Hematopoietic multipotent progenitor cell treated with erythropoietin and hydrocortisone succinate and interleukin-3 and kit ligand, for 8 days (in vitro differentiated cells): ENCODE measurements around the gene CDH15.
"Not testable (repeated sequence)": the region's sequence is repeated elsewhere in the genome, so short reads cannot be mapped to it uniquely, and the experiment has no call there.

Source experiments
- DNase-seq: peaks from one replicate; pipeline ENCODE4 v3.0.0-alpha.2; 2015

Gene CDH15

DNA sequence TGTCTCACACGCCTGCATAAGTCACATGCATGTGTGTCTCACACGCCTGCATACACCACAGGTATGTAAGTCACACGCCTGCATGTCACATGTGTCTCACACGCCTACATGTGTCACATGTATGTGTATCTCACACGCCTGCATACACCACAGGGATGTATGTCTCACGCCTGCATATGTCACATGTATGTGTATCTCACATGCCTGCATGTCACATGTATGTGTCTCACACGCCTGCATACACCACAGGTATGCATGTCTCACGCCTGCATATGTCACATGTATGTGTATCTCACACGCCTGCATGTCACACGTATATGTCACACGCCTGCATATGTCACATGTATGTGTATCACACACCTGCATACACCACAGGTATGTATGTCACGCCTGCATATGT, 13.8 kb upstream of the CDH15 start:
- no peak for DNase-seq

DNA sequence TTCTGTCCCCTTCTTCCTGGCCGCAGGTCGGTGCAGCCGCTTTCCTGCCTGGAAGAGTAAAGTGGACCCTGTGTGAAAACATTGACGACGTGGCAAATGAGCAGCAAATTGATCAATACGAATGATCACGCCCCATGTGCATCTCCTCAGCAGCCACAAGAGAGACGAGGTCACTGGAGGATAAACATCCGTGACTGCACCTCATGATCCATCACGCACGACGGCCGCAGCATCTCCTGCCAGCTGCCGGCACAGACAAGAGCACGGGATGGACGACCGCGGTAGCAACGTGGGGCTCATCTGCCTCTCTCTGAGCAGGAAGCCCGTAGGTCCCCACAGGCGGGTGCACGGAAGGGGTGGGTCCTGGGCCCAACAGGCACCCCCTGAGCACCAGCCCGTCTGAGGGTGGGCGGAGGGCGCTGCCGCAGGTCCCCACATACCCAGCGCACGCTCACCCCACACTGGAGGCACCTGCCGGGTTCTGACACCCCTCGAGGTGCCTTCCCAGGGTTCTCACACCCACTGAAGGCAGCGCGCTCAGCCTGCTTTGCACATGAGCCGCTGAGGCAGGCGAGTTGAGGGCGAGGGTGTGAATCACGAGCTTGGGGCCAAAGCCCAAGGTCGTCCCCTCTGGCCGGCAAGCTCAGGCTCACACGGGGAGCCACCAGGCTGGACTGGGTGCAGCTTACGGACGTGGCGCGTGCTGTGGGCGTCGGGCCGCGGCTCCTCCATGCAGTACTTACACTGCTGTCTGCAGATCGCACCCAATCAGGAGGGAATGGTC, 12.3 kb upstream of the CDH15 start:
- no peak for DNase-seq

DNA sequence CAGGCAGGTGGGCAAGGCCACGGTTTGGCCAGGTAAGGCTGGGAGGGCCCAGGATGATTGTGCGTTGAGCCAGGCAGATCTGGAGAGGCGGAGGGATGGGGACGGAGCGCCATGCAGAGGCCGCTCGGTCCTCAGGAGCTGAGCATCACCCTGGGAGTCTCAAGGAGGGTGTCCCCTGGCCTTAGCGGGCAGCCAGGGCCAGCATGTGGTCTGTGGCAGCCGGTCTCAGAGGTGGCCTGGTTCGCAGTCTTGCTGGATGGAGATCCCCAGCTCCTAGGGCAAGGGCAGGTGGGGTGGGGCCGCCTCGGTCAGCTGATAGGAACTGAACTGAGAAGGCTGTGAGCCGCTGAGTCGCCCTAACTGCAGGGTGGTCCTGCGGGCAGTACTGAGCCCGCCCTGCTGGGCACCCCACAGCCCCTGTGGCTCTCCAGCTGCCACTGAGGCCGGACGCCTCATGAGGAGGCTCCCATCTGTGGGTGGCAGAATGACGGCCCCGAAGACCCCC, 11.6 kb upstream of the CDH15 start:
- no peak for DNase-seq

- DNase-seq = no peak
These were observed 10.4 kb upstream of the CDH15 start for GRCh38 chr16:89160977-89161701.

DNA sequence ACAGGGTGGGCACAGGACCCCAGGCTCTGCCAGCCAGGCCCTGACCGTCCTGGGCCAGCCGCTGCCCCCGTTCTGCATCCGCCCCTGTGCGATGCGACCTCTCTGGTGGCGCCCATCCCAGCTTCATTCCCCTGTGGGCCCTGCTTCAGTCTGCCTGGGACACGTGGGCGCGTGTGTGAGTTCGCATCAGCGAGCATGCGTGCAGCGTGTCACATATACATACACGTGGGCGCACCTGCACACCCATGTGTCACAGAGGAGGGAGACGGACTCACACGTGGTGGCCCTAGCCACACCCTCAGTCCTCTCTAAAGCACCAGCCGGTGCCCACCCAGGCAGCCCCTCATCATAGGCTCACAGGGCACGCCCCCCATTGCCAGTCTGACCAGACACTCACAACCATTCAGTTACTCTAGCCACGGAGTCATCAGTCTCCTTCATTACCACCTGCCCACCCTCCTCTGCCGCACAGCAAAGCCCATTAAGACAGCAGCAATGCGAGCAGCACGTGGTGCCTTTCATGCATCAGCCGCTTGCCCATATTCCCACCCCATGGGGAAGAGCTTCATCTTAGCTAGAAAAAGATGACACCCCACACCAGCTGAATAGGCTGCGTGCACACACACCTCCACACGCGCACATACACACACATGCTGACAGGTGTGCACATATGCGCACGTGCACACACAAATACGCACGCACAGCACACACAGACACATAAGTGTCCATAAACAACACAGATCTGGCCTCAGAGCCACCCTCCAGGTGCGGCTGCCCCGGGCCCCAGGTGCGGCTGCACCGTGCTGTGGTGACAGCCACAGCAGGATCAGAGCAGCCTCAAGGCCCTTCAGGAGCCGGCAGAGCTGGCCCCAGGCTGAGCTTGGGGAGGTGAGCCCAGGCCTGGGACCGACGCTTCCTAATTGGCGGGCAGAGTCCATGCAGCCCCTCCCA, 9.5 kb upstream of the CDH15 start:
- DNase-seq = no peak

GRCh38 chr16:89163297-89163696, 8.3 kb upstream of the CDH15 start:
- DNase-seq = no peak

DNA sequence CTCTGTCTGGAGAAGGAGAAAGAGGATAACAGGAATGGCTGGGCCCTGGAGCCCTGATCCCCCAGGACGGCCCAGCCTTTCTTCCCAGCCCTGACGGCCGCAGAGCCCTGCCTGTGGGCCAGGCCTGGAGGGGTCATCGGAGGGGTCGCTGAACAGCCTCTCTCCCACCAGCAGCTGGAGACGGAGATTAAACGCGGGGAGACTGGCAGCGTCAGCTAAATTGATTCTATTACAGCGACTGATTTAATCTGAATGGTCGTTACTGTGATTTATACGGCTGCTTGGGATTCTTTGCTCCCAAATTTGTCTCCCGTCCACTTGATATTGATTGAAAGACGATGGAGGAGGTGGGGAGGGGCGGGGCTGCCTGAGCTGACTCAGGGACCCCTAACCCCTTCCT, 7.1 kb upstream of the CDH15 start:
- no peak for DNase-seq

DNA sequence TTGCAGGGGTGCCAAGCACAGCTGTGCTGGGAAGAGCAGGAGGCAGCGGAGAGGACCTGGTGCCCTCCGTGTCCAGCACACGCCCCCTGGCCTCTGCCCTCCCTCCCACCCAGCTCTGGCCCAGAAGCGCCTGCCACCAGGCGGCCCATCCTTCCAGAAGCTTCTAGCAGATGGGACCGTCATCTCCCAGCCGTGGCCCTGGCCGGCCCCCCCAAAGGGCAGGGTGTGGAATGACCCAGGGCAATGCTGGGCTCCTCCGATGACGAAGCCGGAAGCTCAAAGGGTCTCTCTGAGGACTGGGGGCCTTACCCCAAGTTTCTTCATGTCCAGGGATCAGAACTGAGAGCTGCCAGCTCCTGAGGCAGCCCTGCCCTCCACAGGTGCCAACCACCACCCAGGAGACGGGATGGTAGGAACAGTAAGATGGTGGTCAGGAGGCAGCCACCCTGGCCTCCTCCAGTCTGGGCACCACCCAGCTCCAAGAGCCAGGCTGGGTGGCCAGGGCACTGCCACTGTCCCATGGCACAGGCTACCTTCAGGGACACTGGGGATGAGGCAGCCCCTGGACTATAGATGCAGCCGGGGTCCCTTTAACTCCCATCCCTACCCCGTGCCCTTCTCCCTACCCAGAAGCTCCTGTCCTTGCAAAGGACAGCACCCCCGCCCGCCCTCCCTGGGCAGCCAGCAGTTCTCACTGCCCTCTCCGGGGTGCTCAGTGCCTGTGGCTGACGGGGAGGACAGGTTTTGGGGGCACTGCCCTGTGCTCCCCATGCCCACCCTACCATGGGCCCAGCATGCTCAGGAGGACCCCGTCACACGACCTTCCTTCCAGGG, 6.5 kb upstream of the CDH15 start:
- no peak for DNase-seq

DNA sequence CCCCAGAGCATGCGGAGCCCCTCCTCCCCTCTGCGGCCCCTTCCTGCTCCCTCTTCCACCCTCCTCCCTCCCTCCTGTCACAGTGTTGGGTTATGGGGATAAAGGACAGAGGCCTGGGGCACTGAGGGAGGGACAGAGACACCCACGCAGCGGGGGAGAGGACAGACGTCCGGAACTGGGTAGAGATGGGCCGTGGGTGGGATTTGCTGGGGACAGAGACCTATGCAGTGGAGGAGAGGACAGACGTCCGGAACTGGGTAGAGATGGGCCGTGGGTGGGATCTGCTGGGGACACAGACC, 5.9 kb upstream of the CDH15 start:
- DNase-seq = not testable (repeated sequence)

DNA sequence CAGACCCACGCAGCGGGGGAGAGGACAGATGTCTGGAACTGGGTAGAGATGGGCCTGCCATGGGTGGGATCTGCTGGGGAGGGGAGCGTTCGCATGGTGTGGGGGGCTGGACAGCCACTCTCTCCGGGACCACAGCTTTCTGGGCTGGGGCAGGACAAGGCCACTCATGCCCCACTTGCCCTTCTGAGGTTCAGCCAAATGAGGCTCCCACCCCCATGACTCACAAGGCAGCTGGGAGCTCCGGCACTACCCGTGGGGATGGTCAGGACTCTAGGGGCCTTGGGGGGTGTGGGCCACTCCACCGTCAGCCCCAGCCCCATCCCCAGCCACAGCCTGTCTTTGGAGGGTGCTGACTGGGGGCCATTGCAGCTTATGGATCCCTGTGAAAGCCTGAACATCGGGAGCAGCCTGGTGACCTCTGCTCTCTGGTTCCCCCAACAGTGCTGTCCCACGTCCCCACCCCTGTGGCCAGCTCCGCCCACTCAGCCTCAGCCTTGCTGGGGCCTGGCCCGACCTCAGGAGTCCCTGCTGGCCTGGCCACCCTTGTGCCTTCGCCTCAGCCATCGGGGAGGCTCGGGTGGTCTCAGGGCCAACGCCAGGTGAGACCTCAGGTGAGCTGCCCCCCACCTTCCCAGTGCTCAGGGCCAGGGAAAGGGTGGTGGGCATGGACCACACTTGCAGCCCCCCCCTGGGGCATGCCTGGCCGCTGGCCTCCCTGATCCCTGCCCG, 4.7 kb upstream of the CDH15 start:
- no peak for DNase-seq

DNA sequence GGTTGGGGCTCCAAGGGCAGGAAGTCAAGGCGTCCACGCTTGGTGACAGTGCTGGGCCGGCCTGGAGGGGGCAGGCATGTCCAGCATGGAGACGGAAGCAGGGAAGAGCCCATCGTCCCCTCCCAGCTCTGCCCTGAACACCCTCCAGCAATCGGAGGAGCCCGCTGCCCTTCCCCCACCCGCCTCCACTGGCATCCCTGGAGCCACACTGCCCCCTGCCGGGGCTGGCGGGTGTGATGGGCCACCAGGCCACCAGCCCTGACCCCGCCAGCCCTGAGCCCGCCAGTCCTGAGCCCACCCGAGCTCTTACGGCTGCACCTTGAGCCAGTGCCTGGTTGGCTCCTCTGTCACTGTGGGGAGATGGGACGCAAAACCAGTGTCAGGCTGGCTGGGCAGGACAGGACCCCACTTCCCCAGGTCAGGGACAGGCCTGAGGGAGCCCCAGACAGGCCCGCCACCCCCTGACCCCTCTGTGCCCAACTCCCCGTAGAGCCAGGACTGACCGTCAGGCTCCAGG, 4.1 kb upstream of the CDH15 start:
- DNase-seq = peak; percentile 78

- no peak for DNase-seq
These were observed 3.0 kb upstream of the CDH15 start for GRCh38 chr16:89168381-89169189.

DNA sequence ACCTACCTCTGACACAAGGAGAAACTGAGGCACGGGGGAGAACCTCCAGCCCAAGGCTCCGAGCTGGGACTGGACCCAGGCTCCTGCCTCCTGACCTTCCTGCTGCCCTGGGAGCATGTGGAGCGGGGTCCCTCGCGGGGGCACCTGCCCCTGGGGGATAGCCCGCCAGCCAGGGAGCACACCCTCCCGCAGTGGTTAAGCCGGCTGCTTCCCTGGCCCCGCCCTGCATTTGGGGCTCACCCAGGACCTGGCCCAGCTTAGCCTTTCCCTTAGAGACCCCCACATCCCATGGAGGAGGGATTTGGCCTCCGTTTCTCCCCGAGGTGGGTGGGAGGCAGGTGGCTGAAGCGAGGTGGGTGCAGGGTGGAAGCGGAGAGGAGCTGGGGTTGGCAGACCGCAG, 1.8 kb upstream of the CDH15 start:
- DNase-seq = no peak

DNA sequence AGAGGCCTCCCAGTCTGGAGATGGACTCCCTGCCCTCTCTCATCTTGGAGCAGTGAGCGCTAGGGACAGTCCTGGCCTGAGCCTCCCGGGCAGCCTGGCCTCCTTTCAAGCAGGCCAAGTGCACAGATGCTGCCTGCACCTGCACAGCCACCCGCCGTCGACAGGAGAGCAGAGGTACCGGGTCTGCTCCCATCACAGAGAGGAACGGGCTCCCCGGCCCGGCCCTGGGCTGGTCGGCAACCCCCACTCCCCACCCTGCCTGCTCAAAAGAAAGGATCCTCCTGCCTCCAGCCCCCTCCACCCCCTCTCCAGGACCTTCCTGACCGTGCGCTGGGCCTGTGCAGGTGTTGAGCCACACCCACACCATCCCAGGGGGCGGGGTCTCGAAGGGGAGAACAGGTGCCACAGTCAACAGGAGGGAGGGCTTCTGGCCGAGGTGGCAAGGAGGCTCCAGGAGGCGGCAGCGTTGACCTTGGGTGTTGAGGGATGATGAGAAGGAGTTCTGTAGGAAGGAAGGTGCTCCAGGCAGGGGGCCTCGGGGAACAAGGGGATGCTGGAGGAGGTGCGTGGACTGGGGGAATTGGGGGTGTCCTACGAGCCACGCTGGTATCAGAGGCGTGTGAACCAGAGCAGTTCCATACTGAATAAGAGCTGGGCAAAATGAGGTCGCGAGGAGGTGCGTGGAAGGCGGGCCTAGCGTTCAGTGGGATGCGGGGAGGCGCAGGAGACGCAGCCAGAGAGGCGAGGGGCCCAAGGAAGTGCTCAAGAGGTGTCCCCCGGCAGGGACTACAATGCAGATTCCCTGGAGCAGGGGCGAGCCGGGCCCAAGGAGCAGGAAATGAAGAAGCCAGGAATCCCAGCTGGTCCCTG, 967 bp upstream of the CDH15 start:
- DNase-seq = no peak

- DNase-seq = no peak
These were observed 601 bp downstream of the CDH15 start for GRCh38 chr16:89172171-89172527.

GRCh38 chr16:89172528-89173173, 1.1 kb downstream of the CDH15 start:
- DNase-seq = no peak

- no peak for DNase-seq
These were observed 1.8 kb downstream of the CDH15 start for GRCh38 chr16:89173174-89173921.
